Parathyroid adenoma (tissue), 2 donors: ENCODE data around the gene STYXL2.

Source experiments
- H2AFZ ChIP-seq: fragments of 300-600 bp; sonication (generic); one replicate; pipeline ENCODE4 v1.7.0; 2017; ENCODE audit warnings: antibody characterized with exemption, mild to moderate bottlenecking
- H3K27ac ChIP-seq: fragments of 300-600 bp; sonication (generic); one replicate; pipeline ENCODE4 v1.7.0; 2017
- H3K27me3 ChIP-seq: fragments of 300-600 bp; sonication (generic); one replicate; pipeline ENCODE4 v1.7.0; 2017; ENCODE audit warnings: low read length; ENCODE audit not compliant: control insufficient read depth, insufficient read depth
- H3K36me3 ChIP-seq: fragments of 300-600 bp; sonication (generic); one replicate; pipeline ENCODE4 v1.7.0; 2017; ENCODE audit warnings: low read length; ENCODE audit not compliant: control insufficient read depth, insufficient read depth
- H3K4me1 ChIP-seq: fragments of 300-600 bp; sonication (generic); one replicate; pipeline ENCODE4 v1.7.0; 2017; ENCODE audit warnings: control low read depth
- H3K4me2 ChIP-seq: fragments of 300-600 bp; sonication (generic); one replicate; pipeline ENCODE4 v1.7.0; 2017; ENCODE audit warnings: low read length
- H3K4me3 ChIP-seq: fragments of 300-600 bp; sonication (generic); one replicate; pipeline ENCODE4 v1.7.0; 2017; ENCODE audit warnings: low read depth, low read length
- H3K79me2 ChIP-seq: fragments of 300-600 bp; sonication (generic); one replicate; pipeline ENCODE4 v1.7.0; 2017; ENCODE audit warnings: control low read depth
- H3K9ac ChIP-seq: fragments of 300-600 bp; sonication (generic); one replicate; pipeline ENCODE4 v1.7.0; 2017; ENCODE audit warnings: mild to moderate bottlenecking
- H3K9me3 ChIP-seq: fragments of 300-600 bp; sonication (generic); one replicate; pipeline ENCODE4 v1.7.0; 2017; ENCODE audit warnings: low read length; ENCODE audit not compliant: control insufficient read depth
- CTCF ChIP-seq: fragments of 300-600 bp; sonication (generic); IDR thresholded peaks from one replicate; pipeline ENCODE4 v1.7.0; 2017; ENCODE audit warnings: antibody characterized with exemption, mild to moderate bottlenecking
- donor health status: primary hyperparathyroidism.

The STYXL2 gene

GRCh38 chr1:167126317-167126716 lies 32.4 kb downstream of the STYXL2 start:
- TF ChIP-seq CTCF = no peak
- H3K4me2 ChIP-seq = no peak overlapping the region
- H3K79me2 ChIP-seq = no peaks in the 10 kb centered on the region
- H2AFZ ChIP-seq = no peak overlapping the region
- H3K36me3 ChIP-seq = no peaks in the 10 kb centered on the region
- no peak overlapping the region for H3K9ac ChIP-seq
- no peaks in the 10 kb centered on the region for H3K4me1 ChIP-seq
- no peaks in the 10 kb centered on the region for H3K27me3 ChIP-seq
- H3K4me3 ChIP-seq = no peak overlapping the region
- H3K9me3 ChIP-seq = no peaks in the 10 kb centered on the region
- H3K27ac ChIP-seq = no peak overlapping the region

DNA sequence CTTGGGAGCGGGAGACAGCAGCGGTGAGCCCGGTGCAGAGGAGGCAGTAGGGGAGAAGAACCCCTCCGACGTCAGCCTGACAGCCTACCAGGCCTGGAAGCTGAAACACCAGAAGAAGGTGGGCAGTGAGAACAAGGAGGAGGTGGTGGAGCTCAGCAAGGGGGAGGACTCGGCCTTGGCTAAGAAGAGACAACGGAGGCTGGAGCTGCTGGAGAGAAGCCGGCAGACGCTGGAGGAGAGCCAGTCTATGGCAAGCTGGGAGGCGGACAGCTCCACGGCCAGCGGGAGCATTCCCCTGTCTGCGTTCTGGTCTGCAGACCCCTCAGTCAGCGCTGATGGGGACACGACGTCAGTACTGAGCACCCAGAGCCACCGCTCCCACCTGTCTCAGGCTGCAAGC lies 32.9 kb downstream of the STYXL2 start:
- Histone ChIP-seq H3K4me3 (no peak overlapping the region), H3K27ac (no peak overlapping the region), H3K9ac (no peak overlapping the region), H3K4me1 (no peaks in the 10 kb centered on the region), H3K27me3 (no peaks in the 10 kb centered on the region), H3K79me2 (no peaks in the 10 kb centered on the region), H3K4me2 (no peak overlapping the region), H3K9me3 (no peaks in the 10 kb centered on the region), H2AFZ (no peak overlapping the region), H3K36me3 (no peaks in the 10 kb centered on the region)
- TF ChIP-seq CTCF = no peak

DNA sequence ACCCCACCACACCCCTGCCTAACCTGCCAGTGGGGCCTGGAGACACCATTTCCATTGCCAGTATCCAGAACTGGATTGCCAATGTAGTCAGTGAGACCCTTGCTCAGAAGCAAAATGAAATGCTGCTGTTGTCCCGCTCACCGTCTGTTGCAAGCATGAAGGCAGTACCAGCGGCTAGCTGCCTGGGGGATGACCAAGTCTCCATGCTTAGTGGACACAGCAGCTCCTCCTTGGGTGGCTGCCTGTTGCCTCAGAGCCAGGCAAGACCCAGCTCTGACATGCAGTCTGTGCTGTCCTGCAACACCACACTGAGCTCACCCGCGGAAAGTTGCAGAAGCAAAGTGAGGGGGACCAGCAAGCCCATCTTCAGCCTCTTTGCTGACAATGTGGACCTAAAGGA lies 33.4 kb downstream of the STYXL2 start:
- H3K4me1 ChIP-seq = no peaks in the 10 kb centered on the region
- H3K9ac ChIP-seq = no peak overlapping the region
- no peak for TF ChIP-seq CTCF
- no peak overlapping the region for H3K4me2 ChIP-seq
- H3K27ac ChIP-seq = no peak overlapping the region
- no peaks in the 10 kb centered on the region for H3K79me2 ChIP-seq
- no peaks in the 10 kb centered on the region for H3K27me3 ChIP-seq
- H3K4me3 ChIP-seq = no peak overlapping the region
- no peaks in the 10 kb centered on the region for H3K36me3 ChIP-seq
- no peaks in the 10 kb centered on the region for H3K9me3 ChIP-seq
- no peak overlapping the region for H2AFZ ChIP-seq

DNA sequence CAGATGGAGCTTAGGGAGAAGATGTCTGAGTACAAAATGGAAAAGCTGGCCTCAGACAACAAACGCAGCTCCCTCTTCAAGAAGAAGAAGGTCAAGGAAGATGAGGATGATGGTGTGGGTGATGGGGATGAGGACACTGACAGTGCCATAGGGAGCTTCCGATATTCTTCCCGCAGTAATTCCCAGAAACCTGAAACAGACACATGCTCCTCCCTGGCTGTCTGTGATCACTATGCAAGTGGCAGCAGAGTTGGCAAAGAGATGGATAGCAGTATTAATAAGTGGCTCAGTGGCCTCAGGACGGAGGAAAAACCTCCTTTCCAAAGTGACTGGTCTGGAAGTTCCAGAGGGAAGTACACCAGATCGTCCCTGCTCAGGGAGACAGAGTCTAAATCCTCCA lies 33.8 kb downstream of the STYXL2 start:
- Histone ChIP-seq H3K4me3 (no peak overlapping the region), H3K4me2 (no peak overlapping the region), H3K9me3 (no peaks in the 10 kb centered on the region), H3K36me3 (no peaks in the 10 kb centered on the region), H3K9ac (no peak overlapping the region), H2AFZ (no peak overlapping the region), H3K27me3 (no peaks in the 10 kb centered on the region), H3K4me1 (no peaks in the 10 kb centered on the region), H3K27ac (no peak overlapping the region), H3K79me2 (no peaks in the 10 kb centered on the region)
- TF ChIP-seq CTCF = no peak

DNA sequence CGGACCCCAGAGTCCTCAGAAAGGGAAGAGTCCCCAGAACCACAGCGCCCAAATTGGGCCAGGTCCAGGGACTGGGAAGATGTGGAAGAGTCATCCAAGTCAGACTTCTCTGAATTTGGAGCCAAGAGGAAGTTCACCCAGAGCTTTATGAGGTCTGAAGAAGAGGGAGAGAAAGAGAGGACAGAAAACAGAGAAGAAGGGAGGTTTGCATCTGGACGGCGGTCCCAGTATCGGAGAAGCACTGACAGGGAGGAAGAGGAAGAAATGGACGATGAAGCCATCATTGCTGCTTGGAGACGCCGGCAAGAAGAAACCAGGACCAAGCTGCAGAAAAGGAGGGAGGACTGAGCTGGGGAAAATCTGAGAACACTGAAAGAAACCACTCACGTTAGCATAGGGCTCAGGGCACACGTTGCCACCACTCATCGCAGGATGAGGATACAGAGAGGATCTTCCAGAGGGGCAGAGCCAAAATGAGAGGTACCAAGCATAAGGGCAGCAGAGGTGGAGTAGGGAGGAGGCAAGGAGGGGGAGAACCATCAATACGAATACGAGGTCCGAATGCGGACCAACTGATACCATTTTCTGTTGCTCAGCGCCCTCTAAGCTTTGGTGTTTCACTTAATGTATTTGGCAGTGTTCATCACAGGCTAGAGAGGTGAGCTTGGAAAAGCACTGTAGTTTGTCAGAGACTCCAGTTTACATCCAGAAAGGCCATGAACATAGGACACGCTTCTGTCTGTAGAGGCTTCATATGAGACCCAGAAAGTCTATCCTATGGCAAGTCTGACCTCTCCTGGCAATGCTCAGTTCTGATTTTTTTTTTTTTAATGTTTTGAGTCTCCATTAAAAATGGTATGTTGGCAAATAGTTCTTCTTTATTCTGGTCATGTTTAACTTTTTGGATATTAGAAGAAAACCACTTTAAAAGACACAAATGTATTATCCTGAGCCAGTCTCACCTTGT lies 34.7 kb downstream of the STYXL2 start:
- Histone ChIP-seq H3K4me2 (no peak overlapping the region), H3K79me2 (no peaks in the 10 kb centered on the region), H3K27ac (no peak overlapping the region), H3K4me1 (no peaks in the 10 kb centered on the region), H3K9ac (no peak overlapping the region), H3K4me3 (no peak overlapping the region), H3K36me3 (no peaks in the 10 kb centered on the region), H3K9me3 (no peaks in the 10 kb centered on the region), H2AFZ (no peak overlapping the region), H3K27me3 (no peaks in the 10 kb centered on the region)
- TF ChIP-seq CTCF = no peak
